CD4-positive, CD25-positive, alpha-beta regulatory T cell (primary cell): ENCODE results near the gene CYP2U1. TPM values are rescaled to one million over a fixed set of nuclear protein-coding genes. Genes with fewer than 3 reads are reported as not detected.
"Not testable (repeated sequence)": the region's sequence is repeated elsewhere in the genome, so short reads cannot be mapped to it uniquely, and the experiment has no call there.

Source experiments
- ATAC-seq, 2 donors: fragments of 150-1000 bp; cut with Tn5 transposase; one replicate each; pipeline ENCODE4 v1.10.0; 2021; ENCODE audit warnings: low read depth in 2 of 2, moderate number of reproducible peaks in 2 of 2, moderate library complexity in 1 of 2
- DNase-seq, 3 donors: peaks; one replicate each; pipeline versions ENCODE4 v3.0.0 to v3.0.0-alpha.2; 2012 to 2022; ENCODE audit warnings: mixed read lengths in 1 of 3
- H3K27ac ChIP-seq: one replicate; pipeline ENCODE4 v1.7.0; 2013; ENCODE audit warnings: mild to moderate bottlenecking, low read length; ENCODE audit not compliant: insufficient read depth, poor library complexity, severe bottlenecking
- H3K27me3 ChIP-seq: one replicate; pipeline ENCODE4 v1.7.0; 2013; ENCODE audit warnings: low read length; ENCODE audit not compliant: control insufficient read depth, insufficient read depth
- H3K36me3 ChIP-seq: one replicate; pipeline ENCODE4 v1.7.0; 2013; ENCODE audit warnings: mild to moderate bottlenecking, low read length, moderate library complexity; ENCODE audit not compliant: control insufficient read depth, insufficient read depth
- H3K4me1 ChIP-seq: 2 replicates; pipeline ENCODE4 v1.7.0; 2013; ENCODE audit warnings: mild to moderate bottlenecking, low read length; ENCODE audit not compliant: insufficient read depth, control insufficient read depth, poor library complexity, severe bottlenecking
- H3K4me3 ChIP-seq: one replicate; pipeline ENCODE4 v1.7.0; 2013; ENCODE audit warnings: low read depth, mild to moderate bottlenecking, low read length, moderate library complexity
- H3K9me3 ChIP-seq, 2 experiments: 1 replicate in 1 of 2; 2 replicates in 1 of 2; pipeline ENCODE4 v1.7.0; 2013; ENCODE audit warnings: low read length in 2 of 2, mild to moderate bottlenecking in 1 of 2, moderate library complexity in 1 of 2; ENCODE audit not compliant: control insufficient read depth in 2 of 2
- H3K27ac Mint-ChIP-seq, 3 donors: one replicate each; pipeline ENCODE4 v1.8.0; 2020 to 2022; ENCODE audit warnings: mild to moderate bottlenecking in 3 of 3, mixed read lengths in 3 of 3, moderate library complexity in 2 of 3
- H3K27me3 Mint-ChIP-seq: one replicate; pipeline ENCODE4 v1.8.0; 2022; ENCODE audit warnings: mild to moderate bottlenecking, mixed read lengths
- H3K36me3 Mint-ChIP-seq: one replicate; pipeline ENCODE4 v1.8.0; 2020; ENCODE audit warnings: mixed read lengths
- H3K4me1 Mint-ChIP-seq, 4 donors: one replicate each; pipeline ENCODE4 v1.8.0; 2020 to 2022; ENCODE audit warnings: mixed read lengths in 4 of 4, mild to moderate bottlenecking in 1 of 4
- H3K4me3 Mint-ChIP-seq, 4 donors: one replicate each; pipeline ENCODE4 v1.8.0; 2020 to 2022; ENCODE audit warnings: mild to moderate bottlenecking in 4 of 4, mixed read lengths in 4 of 4, moderate library complexity in 3 of 4
- H3K9me3 Mint-ChIP-seq, 7 donors: one replicate each; pipeline ENCODE4 v1.8.0; 2020 to 2022; ENCODE audit warnings: mixed read lengths in 7 of 7, mild to moderate bottlenecking in 3 of 7, moderate library complexity in 2 of 7
- polyA plus RNA-seq, 4 donors: library from polyadenylated mRNA; unstranded; fragments of 300-500 nt; fragmentation: Illumina TruSeq; gene quantifications; one replicate each; pipeline ENCODE4 v1.2.3, GENCODE V29; 2021
- total RNA-seq: library from RNA; stranded (reverse); gene quantifications from one replicate; pipeline ENCODE4 v1.2.3, GENCODE V29; 2022

CYP2U1 gene
- total and polyA plus RNA-seq, 5 donors from 2014 or later: 1.1 to 2.6 (median 1.9) TPM

GRCh38 chr4:107925713-107926112 is 5.6 kb upstream of the CYP2U1 start:
- H3K36me3 ChIP-seq, H3K27me3 ChIP-seq, H3K9me3 Mint-ChIP-seq, ATAC-seq, H3K4me3 Mint-ChIP-seq, H3K9me3 ChIP-seq, DNase-seq, H3K4me1 ChIP-seq, H3K27ac Mint-ChIP-seq, H3K4me3 ChIP-seq, H3K4me1 Mint-ChIP-seq, H3K27ac ChIP-seq, H3K36me3 Mint-ChIP-seq: not testable (repeated sequence)
- peaks cover 23% of the 10 kb centered on the region for H3K27me3 Mint-ChIP-seq

- not testable (repeated sequence) for H3K36me3 ChIP-seq, H3K9me3 ChIP-seq, H3K27ac ChIP-seq, ATAC-seq, H3K4me3 Mint-ChIP-seq, H3K36me3 Mint-ChIP-seq, DNase-seq, H3K27ac Mint-ChIP-seq, H3K4me3 ChIP-seq, H3K27me3 ChIP-seq, H3K4me1 Mint-ChIP-seq, H3K9me3 Mint-ChIP-seq
- H3K4me1 ChIP-seq: peaks cover 13% of the 10 kb centered on the region
- peaks cover 15% of the 10 kb centered on the region for H3K27me3 Mint-ChIP-seq
Observed at GRCh38 chr4:107926875-107927274, 4.5 kb upstream of the CYP2U1 start.

DNA sequence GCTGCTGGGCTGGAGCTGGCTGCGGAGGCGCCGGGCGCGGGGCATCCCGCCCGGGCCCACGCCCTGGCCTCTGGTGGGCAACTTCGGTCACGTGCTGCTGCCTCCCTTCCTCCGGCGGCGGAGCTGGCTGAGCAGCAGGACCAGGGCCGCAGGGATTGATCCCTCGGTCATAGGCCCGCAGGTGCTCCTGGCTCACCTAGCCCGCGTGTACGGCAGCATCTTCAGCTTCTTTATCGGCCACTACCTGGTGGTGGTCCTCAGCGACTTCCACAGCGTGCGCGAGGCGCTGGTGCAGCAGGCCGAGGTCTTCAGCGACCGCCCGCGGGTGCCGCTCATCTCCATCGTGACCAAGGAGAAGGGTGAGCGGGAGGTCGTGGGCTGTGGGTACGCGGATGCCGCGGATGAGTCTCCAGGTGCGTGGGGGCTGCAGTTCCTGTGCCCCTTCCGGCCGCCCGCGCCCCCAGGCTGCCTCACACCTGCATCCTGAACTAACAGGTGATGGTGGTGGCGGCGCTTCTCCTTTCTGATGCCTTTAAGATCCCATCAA is 499 bp downstream of the CYP2U1 start:
- Mint-ChIP-seq H3K27me3 (peaks cover 21% of the 10 kb centered on the region), H3K27ac (peak overlapping the region; percentile 49 to 83 (median 82)), H3K9me3 (no peaks in the 10 kb centered on the region), H3K36me3 (peaks cover 6% of the 10 kb centered on the region), H3K4me3 (peak overlapping the region; percentile 79 to 88 (median 87)), H3K4me1 (peaks cover 18 to 31% (median 22%) of the 10 kb centered on the region in 4 donors)
- Histone ChIP-seq H3K27ac (no peak overlapping the region), H3K27me3 (no peaks in the 10 kb centered on the region), H3K9me3 (no peaks in the 10 kb centered on the region), H3K36me3 (no peaks in the 10 kb centered on the region), H3K4me1 (peaks cover 26% of the 10 kb centered on the region), H3K4me3 (peak overlapping the region; percentile 69)
- peak; percentile 5 to 45 (median 24) for DNase-seq
- peak; percentile 2 to 15 for ATAC-seq

DNA sequence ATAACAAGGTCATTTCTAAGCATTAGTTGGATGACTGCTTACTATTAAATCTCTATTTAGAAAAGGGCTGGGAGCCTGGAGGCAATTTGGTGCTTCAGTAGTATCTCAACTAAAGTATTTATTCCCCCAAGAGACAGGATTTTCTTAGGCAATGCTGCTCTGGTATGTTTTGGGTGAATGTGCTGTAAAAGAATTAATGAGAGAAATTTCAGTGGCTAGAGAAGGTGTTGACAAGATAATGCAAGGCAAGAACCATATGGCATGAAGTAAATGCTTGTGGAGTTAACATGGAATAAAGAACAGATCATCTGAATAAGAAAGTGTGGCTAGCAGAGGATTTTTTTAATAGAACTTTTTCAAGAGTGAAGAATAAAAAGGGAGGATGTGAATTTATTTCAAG is 3.9 kb downstream of the CYP2U1 start:
- Histone ChIP-seq H3K4me1 (peaks cover 26% of the 10 kb centered on the region), H3K36me3 (no peaks in the 10 kb centered on the region), H3K27ac (no peak overlapping the region), H3K4me3 (no peak overlapping the region), H3K27me3 (no peaks in the 10 kb centered on the region), H3K9me3 (no peaks in the 10 kb centered on the region)
- Mint-ChIP-seq H3K36me3 (peaks cover 14% of the 10 kb centered on the region), H3K4me3 (peak overlapping the region in 1 of 4 donors; percentile 11), H3K27me3 (peaks cover 10% of the 10 kb centered on the region), H3K9me3 (no peaks in the 10 kb centered on the region), H3K27ac (no peak overlapping the region), H3K4me1 (peaks cover 21 to 34% (median 26%) of the 10 kb centered on the region in 4 donors)
- DNase-seq (no peak), ATAC-seq (no peak)

- Histone ChIP-seq H3K4me1 (peaks cover 11% of the 10 kb centered on the region), H3K4me3 (no peak overlapping the region), H3K9me3 (no peaks in the 10 kb centered on the region), H3K27ac (no peak overlapping the region), H3K27me3 (no peaks in the 10 kb centered on the region), H3K36me3 (no peaks in the 10 kb centered on the region)
- H3K27me3 Mint-ChIP-seq: peaks cover 8% of the 10 kb centered on the region
- ATAC-seq: no peak
- no peak for DNase-seq
- peaks cover 19 to 27% (median 23%) of the 10 kb centered on the region in 4 donors for H3K4me1 Mint-ChIP-seq
- peaks cover 14% of the 10 kb centered on the region for H3K36me3 Mint-ChIP-seq
- no peak overlapping the region for H3K4me3 Mint-ChIP-seq
- H3K9me3 Mint-ChIP-seq: no peaks in the 10 kb centered on the region
- H3K27ac Mint-ChIP-seq: peak overlapping the region in 1 of 3 donors; percentile 70
Observed at GRCh38 chr4:107937040-107937439, 5.7 kb downstream of the CYP2U1 start.

- H3K4me3 Mint-ChIP-seq: no peak overlapping the region
- H3K9me3 Mint-ChIP-seq: no peaks in the 10 kb centered on the region
- peaks cover 14% of the 10 kb centered on the region for H3K36me3 Mint-ChIP-seq
- H3K4me3 ChIP-seq: no peak overlapping the region
- no peaks in the 10 kb centered on the region for H3K4me1 ChIP-seq
- ATAC-seq (no peak), DNase-seq (no peak)
- no peaks in the 10 kb centered on the region for H3K27me3 Mint-ChIP-seq
- peaks cover 4 to 12% (median 11%) of the 10 kb centered on the region in 4 donors for H3K4me1 Mint-ChIP-seq
- no peak overlapping the region for H3K27ac ChIP-seq
- no peaks in the 10 kb centered on the region for H3K36me3 ChIP-seq
- no peak overlapping the region for H3K27ac Mint-ChIP-seq
- H3K9me3 ChIP-seq: no peaks in the 10 kb centered on the region
- no peaks in the 10 kb centered on the region for H3K27me3 ChIP-seq
Observed at GRCh38 chr4:107939307-107939706, 8.0 kb downstream of the CYP2U1 start.

- Histone ChIP-seq H3K4me1 (no peaks in the 10 kb centered on the region), H3K27ac (no peak overlapping the region), H3K9me3 (no peaks in the 10 kb centered on the region), H3K4me3 (no peak overlapping the region), H3K36me3 (peaks cover 3% of the 10 kb centered on the region), H3K27me3 (no peaks in the 10 kb centered on the region)
- Mint-ChIP-seq H3K4me1 (no peaks in the 10 kb centered on the region), H3K9me3 (no peaks in the 10 kb centered on the region), H3K36me3 (peaks cover 23% of the 10 kb centered on the region), H3K27ac (no peak overlapping the region), H3K4me3 (no peak overlapping the region), H3K27me3 (no peaks in the 10 kb centered on the region)
- DNase-seq (no peak), ATAC-seq (no peak)
Observed at GRCh38 chr4:107945809-107946208, 14.5 kb downstream of the CYP2U1 start.

GRCh38 chr4:107950746-107951540 is 19.6 kb downstream of the CYP2U1 start:
- H3K36me3 ChIP-seq: peaks cover 3% of the 10 kb centered on the region
- no peak overlapping the region for H3K27ac Mint-ChIP-seq
- peaks cover 1 to 8% (median 5%) of the 10 kb centered on the region in 7 donors for H3K9me3 Mint-ChIP-seq
- no peak overlapping the region for H3K4me3 ChIP-seq
- no peak overlapping the region for H3K27ac ChIP-seq
- DNase-seq (no peak), ATAC-seq (no peak)
- peaks cover 0 to 5% of the 10 kb centered on the region in 2 experiments for H3K9me3 ChIP-seq
- no peaks in the 10 kb centered on the region for H3K4me1 ChIP-seq
- peaks cover 26% of the 10 kb centered on the region for H3K36me3 Mint-ChIP-seq
- no peaks in the 10 kb centered on the region for H3K4me1 Mint-ChIP-seq
- peaks cover 4% of the 10 kb centered on the region for H3K27me3 ChIP-seq
- no peaks in the 10 kb centered on the region for H3K27me3 Mint-ChIP-seq
- no peak overlapping the region for H3K4me3 Mint-ChIP-seq
